G401.6 (cell line): ENCODE results near the gene SMARCAD1.
A peak's percentile ranks its signal among the peaks of the same experiment; 100 is the strongest.
"Not testable (repeated sequence)": the region's sequence is repeated elsewhere in the genome, so short reads cannot be mapped to it uniquely, and the experiment has no call there.

Experiments
- FAIRE-seq: peaks from 2 replicates; lab custom pipeline; 2012; peaks lifted over from hg19 to GRCh38; lab: Jason Lieb, UNC

SMARCAD1 gene

GRCh38 chr4:94298725-94299252 is 91.1 kb downstream of the SMARCAD1 start:
- no peak for FAIRE-seq

- no peak for FAIRE-seq
Measured at GRCh38 chr4:94302191-94302590, 94.5 kb downstream of the SMARCAD1 start.

GRCh38 chr4:94304365-94304971 is 96.8 kb downstream of the SMARCAD1 start:
- FAIRE-seq, result peak; percentile 91

GRCh38 chr4:94305466-94306225 is 98.0 kb downstream of the SMARCAD1 start:
- no peak for FAIRE-seq

- FAIRE-seq, result no peak
Measured at GRCh38 chr4:94306713-94307112, 99.0 kb downstream of the SMARCAD1 start.

GRCh38 chr4:94307231-94307871 is 99.7 kb downstream of the SMARCAD1 start:
- no peak for FAIRE-seq

- FAIRE-seq, result not testable (repeated sequence)
Measured at GRCh38 chr4:94319927-94320326, 112.3 kb downstream of the SMARCAD1 start.

- no peak for FAIRE-seq
Measured at GRCh38 chr4:94325835-94326234, 118.2 kb downstream of the SMARCAD1 start.

- no peak for FAIRE-seq
Measured at GRCh38 chr4:94329933-94330332, 122.3 kb downstream of the SMARCAD1 start.

GRCh38 chr4:94332983-94333590 is 125.4 kb downstream of the SMARCAD1 start:
- no peak for FAIRE-seq

- FAIRE-seq, result no peak
Measured at GRCh38 chr4:94333866-94334265, 126.2 kb downstream of the SMARCAD1 start.

- no peak for FAIRE-seq
Measured at GRCh38 chr4:94334476-94334875, 126.8 kb downstream of the SMARCAD1 start.

GRCh38 chr4:94334962-94335361 is 127.3 kb downstream of the SMARCAD1 start:
- no peak for FAIRE-seq

- FAIRE-seq, result no peak
Measured at GRCh38 chr4:94336303-94336702, 128.6 kb downstream of the SMARCAD1 start.

- not testable (repeated sequence) for FAIRE-seq
Measured at GRCh38 chr4:94336791-94337190, 129.1 kb downstream of the SMARCAD1 start.

- no peak for FAIRE-seq
Measured at GRCh38 chr4:94338681-94339351, 131.2 kb downstream of the SMARCAD1 start.

- FAIRE-seq, result no peak
Measured at GRCh38 chr4:94339779-94340178, 132.1 kb downstream of the SMARCAD1 start.
